NCI-H510A (cell line): ENCODE data around the gene SENP3.

Experiments
- DNase-seq: peaks from one replicate; lab custom pipeline; 2025; lab: John Stamatoyannopoulos, UW

Gene SENP3

DNA sequence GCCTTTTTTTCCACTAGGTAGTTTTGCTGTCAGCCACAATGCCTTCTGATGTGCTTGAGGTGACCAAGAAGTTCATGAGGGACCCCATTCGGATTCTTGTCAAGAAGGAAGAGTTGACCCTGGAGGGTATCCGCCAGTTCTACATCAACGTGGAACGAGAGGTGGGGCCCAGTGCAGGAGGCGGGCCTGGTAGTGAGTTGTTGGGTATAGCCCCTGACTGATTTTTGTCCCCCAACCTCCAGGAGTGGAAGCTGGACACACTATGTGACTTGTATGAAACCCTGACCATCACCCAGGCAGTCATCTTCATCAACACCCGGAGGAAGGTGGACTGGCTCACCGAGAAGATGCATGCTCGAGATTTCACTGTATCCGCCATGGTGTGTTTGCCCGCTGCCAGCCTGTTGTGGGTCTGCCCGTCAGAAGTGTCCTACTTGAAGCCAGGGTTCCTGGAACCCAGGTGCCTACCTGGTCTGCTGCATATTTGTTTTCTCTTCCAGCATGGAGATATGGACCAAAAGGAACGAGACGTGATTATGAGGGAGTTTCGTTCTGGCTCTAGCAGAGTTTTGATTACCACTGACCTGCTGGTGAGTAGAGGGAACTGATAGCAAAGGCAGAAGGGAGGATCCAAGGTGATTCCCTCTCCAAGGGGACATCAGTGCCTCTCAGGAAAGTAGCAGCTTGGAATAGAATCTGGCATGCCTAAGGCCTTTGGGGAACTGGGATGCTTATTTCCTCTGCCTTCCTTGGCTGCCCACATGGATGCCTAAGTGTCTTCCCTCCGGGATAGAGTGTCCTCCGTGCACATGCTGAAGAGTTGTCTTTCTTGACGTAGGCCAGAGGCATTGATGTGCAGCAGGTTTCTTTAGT is 15.8 kb downstream of the SENP3 start:
- DNase-seq, result no peak

- DNase-seq, result peak; percentile 21
These were observed 17.5 kb downstream of the SENP3 start, which contains the start of gene CD68 for GRCh38 chr17:7579001-7579833. TSS of gene CD68 (plus strand) at chr17:7579638. CDS start at chr17:7579678, 40 bp downstream.

GRCh38 chr17:7579834-7580603 is 18.3 kb downstream of the SENP3 start:
- DNase-seq, result no peak

DNA sequence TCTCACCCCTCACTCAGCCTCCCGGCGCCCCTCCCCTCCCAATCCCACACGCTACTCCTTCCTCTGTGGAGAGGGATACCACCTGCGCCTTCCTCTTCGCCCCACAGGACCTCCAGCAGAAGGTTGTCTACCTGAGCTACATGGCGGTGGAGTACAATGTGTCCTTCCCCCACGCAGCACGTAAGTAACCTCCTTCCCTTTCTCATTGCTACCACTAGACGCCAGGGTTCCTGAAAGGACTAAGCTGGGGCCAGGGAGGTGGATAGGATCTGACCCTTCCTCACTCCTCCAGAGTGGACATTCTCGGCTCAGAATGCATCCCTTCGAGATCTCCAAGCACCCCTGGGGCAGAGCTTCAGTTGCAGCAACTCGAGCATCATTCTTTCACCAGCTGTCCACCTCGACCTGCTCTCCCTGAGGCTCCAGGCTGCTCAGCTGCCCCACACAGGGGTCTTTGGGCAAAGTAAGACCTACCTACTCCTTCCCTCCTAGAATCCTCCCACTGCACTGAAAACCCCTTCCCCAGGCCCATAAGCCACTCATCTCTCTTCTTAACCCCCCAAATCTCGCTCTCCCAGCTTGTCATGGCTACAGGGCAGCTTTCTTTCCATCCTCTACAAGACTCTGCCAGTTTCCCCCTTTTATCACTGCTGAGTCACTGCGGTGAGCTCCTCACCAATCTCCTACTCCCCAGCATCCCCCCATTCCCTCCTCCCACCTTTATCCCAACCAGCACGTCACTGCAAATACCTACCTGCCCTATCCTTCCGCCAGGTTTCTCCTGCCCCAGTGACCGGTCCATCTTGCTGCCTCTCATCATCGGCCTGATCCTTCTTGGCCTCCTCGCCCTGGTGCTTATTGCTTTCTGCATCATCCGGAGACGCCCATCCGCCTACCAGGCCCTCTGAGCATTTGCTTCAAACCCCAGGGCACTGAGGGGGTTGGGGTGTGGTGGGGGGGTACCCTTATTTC is 19.2 kb downstream of the SENP3 start:
- DNase-seq, result no peak

DNA sequence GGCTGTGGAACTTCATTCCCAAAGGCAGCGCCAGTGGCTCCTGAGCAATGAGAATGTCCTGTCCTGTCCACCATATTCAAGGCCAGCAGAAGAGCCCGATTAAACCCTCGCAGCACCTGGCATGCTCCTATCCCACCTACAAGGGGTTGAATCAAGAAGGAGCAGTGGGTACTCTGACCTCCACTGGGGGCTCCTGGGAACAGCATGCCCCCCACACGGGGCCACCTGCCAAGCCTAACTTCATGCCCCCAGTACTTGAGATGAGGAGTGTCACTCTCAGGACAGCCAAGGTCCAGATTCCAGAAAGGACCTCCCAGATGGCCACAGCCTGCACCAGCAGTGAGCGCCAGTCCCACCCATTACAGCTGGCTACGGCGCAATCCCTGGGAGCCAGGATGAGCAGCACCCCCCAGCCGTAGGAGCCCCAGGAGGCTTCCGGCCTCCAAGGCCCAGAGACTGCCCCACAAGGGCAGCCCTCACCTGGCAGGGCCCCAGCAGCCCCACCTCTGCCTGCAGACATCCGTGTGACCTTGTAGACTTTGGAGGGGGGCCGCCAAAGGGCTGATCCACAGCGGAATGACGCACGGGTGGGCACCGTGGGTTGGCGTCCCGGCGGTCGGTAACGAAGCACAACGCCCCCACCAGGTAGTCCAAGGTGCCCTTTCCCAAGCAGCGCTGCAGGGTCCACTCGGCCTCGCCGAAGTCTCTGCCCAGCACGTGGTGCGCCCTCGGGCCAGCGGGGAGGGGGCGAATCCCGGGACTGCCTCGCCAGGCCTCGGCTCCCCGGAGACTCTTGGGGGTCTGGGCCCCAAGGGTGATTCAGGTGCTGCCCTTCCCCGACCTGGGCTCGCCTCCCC is 20.9 kb downstream of the SENP3 start:
- DNase-seq, result no peak

- peak; percentile 93 for DNase-seq
These were observed 21.8 kb downstream of the SENP3 start, which contains the start of gene MPDU1 for GRCh38 chr17:7583253-7584109. TSS of gene MPDU1 (plus strand) at chr17:7583852. CDS start at chr17:7583863, 11 bp downstream.

GRCh38 chr17:7586673-7587419 is 25.1 kb downstream of the SENP3 start:
- DNase-seq, result peak; percentile 34

DNA sequence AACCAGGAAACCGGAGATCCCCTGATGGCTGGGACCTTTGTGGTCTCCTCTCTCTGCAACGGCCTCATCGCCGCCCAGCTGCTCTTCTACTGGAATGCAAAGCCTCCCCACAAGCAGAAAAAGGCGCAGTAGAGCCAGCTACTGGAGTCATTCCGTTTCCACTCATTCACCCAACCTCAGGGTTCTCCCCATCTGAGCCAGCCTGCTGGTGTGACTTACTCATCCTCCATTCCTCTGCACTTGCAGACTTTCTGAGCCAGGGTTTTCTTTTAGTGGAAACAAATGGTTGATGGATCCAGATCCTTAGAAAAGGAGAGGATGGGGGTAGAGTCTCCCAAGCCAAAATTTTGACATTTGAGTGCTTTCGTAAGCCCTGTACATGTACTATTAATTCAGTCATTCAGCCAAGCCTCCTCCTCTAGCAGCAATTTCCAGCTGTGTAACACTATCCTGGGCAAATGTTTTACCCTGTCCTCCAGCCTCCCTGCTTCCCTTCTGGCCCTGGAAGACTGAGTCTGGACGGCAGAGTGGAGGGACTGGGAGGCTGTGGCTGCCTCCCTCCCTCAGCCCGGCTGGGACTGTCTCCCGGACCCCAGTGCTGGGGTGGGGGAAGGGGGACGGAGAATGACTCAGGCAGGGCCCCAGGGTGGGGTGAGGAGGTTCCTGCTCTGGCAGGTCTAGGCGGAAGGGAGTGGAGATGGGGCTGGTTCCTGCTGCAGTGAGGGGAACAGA is 25.9 kb downstream of the SENP3 start:
- DNase-seq, result no peak

DNA sequence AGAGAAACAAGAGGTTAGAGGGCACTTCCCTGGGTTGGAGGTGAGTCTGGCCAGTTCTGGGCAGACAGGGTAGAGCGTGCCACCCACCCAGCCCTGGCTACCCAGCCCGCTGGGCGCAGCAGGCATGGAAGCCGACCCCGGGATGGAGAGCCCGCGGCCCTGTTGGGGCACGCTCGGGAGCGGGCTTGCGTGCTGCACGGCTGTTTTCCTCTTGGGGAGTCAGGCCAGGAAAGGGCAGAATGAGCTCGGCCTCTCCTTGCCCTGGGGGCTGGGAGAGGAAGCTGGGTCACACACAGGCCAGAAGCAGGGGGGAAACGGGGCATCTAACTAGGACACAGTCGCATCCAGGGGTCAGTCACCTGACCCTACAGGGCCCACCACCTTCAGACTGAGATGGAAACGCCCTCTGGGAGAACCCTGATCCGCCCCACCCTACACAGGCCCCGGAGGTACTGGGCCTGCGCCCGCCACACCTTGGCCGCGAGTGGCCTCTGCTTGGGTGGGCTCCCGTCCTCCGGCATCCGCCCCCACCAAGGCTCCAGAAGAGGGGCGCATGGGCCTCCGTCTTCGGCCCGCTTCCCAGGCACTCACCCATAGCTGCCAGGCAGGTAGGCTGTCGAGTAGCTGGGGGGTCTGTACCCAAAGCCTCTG is 27.0 kb downstream of the SENP3 start:
- DNase-seq, result no peak

DNA sequence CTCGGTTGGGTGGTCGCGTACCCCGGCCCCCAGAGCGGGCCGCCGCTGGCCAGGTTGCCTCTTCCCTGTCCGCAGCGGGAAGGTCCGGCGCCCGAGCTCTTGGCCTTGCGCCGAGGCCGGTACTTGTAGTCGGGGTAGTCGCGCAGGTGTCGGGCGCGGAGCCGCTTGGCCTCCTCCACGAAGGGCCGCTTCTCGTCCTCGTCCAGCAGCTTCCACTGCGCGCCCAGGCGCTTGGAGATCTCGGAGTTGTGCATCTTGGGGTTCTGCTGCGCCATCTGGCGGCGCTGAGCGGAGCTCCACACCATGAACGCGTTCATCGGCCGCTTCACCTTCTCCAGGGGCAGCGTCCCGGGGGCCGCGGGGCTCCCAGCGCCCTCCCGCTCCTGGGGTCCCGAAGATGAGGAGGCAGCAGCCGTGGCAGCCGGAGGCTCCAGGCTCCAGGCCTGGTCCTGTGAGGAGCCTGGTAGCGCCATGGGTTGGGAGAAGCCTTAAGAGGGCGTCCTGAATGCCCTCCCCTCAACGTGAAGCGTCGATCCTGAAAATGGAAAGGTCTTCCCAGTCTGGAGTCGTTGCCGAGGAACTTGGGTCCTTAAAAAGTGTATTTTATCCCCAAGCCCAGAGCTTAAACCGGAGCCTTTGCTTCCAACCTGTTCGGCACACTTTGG is 27.6 kb downstream of the SENP3 start:
- no peak for DNase-seq

DNA sequence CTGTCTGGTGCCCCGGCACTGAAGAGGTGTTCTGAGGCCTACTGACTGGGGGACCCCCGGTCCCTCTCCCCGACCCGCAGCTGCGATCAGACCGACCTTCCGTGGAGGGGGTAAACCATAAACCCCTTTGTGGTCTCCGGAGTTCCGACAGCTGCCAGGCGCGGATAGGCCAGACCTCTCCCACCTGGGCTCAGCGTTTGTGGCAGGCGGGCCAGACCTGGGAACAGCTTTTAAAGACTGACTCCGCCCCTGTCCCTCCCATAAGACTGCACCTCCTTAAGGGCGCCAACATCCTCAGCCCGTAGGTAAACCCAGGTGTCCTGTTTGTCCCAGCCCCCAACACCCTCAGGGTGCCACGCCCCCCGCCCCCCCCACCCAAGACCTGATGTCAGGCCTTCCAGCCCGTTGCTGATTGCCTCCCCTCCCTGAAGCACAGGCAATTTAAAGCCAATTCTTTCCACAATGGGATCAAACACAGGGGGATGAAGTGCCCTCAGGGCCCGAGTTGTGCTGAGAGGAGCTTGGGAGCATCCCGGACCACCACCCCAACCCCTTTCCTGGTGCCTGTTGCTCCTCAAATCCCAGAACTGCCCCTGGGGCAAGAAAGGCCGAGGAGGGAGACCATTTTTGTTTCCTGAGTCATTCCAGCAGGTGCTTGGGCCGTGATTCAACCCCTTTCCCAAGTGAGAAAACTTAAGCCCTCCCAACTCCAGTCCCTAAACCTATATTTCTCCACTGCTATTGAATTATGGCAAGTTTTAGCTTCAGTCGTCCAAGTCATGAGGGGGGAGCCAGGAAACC is 28.4 kb downstream of the SENP3 start, which contains the start of gene SOX15:
Gene SOX15 (minus strand): TSS at position 204 of the 801 bp plus-strand sequence. CDS start 418 bp downstream, outside the sequence.
- DNase-seq, result no peak

GRCh38 chr17:7590743-7591142 is 29.0 kb downstream of the SENP3 start:
- no peak for DNase-seq

DNA sequence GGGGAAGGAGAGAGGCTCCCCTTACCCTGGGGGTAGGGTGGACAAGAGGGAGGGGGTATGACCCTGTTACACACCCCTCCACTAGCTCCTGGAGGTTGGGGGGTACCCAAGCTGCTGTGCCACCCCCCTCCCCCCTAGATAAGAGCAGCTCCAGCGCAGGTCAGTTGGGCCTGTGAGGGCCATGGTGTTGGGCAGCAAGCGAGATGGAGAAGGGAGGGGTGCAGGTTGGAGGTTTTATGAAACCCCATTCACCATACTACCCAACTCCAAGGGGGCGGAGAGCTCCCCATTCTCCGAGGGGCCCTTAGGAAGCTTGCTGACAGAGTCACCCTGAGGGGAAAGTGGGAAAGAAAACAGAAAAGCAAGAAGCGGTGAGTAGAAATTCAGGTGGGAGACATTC is 29.9 kb downstream of the SENP3 start:
- no peak for DNase-seq

- no peak for DNase-seq
These were observed 30.8 kb downstream of the SENP3 start for GRCh38 chr17:7592422-7593021.

DNA sequence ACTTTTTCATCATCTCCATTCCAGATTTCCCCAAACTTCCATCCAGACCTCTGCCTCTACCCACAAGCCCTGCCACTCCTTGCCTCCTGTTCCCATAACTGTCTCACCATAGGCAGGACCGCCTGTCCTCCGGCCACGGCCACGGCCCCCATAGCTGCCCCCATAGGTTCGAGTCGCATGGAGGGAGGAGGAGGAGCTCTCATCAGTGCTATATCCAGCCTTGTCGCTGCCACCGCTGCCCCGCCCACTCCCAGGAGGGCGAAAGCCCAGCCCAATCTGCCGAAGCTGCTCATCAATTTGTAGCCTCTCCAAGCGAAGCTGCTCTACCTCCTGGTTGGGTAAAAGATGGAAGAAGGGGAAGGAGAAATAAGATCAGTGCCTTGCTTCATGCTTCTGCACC is 31.6 kb downstream of the SENP3 start:
- DNase-seq, result no peak
